Measurements from ENCODE around the gene RNPS1. TPM values are rescaled to one million over a fixed set of nuclear protein-coding genes. Genes with fewer than 3 reads are reported as not detected.

RNPS1 gene
- total and polyA plus RNA-seq, 9 of the 15 experiments (the other 6 are each of a cell fraction or from before 2014, with no cell fraction given): 44.9 to 338 (median 202) TPM

DNA sequence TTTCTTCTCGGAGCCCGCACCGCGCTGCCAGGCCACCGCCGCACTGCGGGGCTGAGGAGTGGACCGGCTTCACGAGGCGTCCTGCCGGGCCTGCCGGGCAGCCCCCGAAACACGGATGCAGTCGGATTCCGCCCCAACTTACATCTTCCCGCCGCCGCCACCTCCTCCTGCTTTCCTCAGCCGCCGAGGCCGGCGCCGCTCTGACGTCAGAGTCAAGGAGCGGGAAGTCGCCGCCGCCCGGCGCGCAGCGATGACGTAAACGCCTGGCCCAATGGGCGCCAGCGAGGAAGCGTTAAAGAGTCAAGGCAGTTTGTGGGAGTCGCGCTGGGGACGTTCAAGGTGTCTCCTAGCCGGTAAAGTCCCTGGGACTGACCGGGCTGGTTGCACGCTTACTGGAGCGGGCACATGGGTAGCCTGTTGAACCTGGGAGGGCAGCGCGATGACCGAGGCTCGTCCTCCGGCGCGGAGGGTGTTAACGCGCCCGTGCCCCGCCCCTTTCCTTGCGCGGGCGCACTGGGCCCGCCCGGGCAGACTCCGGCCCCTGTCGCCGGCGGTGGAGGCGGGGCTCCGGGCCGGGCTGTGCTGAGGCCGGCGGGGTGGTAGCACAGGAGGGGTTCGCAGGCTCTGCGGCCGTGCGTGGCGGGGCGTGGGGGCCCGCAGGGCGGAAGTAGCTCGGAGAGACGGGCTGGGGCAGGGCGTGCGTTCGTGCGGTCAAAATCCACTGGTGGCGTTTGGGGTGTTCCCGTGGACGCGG is at the start of gene RNPS1 (continued):
- TF ChIP-seq XRCC5 (IDR thresholded peaks at IDR 0.05; ENCODE audit: low read depth, low read length): 0 out of 2 replicates have a peak, but pooled peaks have one; percentile 70
- TF ChIP-seq EP300 (IDR thresholded peaks at IDR 0.05; ENCODE audit: low read length): peak; percentile 46; the same call in 1 of the 2 replicates
- peak; percentile 61; the same call in 1 of the 2 replicates for TF ChIP-seq ELF4 (CRISPR knock-in tag; IDR thresholded peaks at IDR 0.05)
- no peak for TF ChIP-seq ZNF75A (CRISPR knock-in tag; IDR thresholded peaks at IDR 0.05)
- no peak; the same call in 1 of the 2 replicates for TF ChIP-seq DPF2 (IDR thresholded peaks at IDR 0.05)
- TF ChIP-seq SMC3 (conservative IDR thresholded peaks at IDR 0.05; ENCODE audit: insufficient read depth, low read depth, low read length): no peak
- TF ChIP-seq, protein P1, sequence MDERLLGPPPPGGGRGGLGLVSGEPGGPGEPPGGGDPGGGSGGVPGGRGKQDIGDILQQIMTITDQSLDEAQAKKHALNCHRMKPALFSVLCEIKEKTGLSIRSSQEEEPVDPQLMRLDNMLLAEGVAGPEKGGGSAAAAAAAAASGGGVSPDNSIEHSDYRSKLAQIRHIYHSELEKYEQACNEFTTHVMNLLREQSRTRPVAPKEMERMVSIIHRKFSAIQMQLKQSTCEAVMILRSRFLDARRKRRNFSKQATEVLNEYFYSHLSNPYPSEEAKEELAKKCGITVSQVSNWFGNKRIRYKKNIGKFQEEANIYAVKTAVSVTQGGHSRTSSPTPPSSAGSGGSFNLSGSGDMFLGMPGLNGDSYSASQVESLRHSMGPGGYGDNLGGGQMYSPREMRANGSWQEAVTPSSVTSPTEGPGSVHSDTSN (CRISPR knock-in tag; IDR thresholded peaks at IDR 0.05; ENCODE audit: low read depth): no peak
- TF ChIP-seq, protein P1 (tag; conservative IDR thresholded peaks at IDR 0.05; ENCODE audit: low read depth): no peak
- no peak for TF ChIP-seq RFX1 (IDR thresholded peaks at IDR 0.05)
- TF ChIP-seq BRCA1 (IDR thresholded peaks at IDR 0.05): no peak
- no peak for TF ChIP-seq BRCA1 (CRISPR knock-in tag; IDR thresholded peaks at IDR 0.05)
- no peak for TF ChIP-seq ZNF436 (CRISPR knock-in tag; IDR thresholded peaks at IDR 0.05)
- TF ChIP-seq ZNF274 (IDR thresholded peaks at IDR 0.05; ENCODE audit: borderline replicate concordance, low read depth, low read length): no peak
- peak; percentile 18; the same call in 1 of the 2 replicates for TF ChIP-seq TARDBP (IDR thresholded peaks at IDR 0.05)
- TF ChIP-seq PCBP1 (IDR thresholded peaks at IDR 0.05; ENCODE audit: low read depth, low read length, poor library complexity, severe bottlenecking): peak; percentile 18
- no peak for TF ChIP-seq YBX1 (IDR thresholded peaks at IDR 0.05)
- no peak for TF ChIP-seq PURB (CRISPR knock-in tag; IDR thresholded peaks at IDR 0.05; ENCODE audit: low read depth)
- no peak for TF ChIP-seq TCF7L2 (IDR thresholded peaks at IDR 0.05; ENCODE audit: low read depth, low read length)
- TF ChIP-seq, protein P2, sequence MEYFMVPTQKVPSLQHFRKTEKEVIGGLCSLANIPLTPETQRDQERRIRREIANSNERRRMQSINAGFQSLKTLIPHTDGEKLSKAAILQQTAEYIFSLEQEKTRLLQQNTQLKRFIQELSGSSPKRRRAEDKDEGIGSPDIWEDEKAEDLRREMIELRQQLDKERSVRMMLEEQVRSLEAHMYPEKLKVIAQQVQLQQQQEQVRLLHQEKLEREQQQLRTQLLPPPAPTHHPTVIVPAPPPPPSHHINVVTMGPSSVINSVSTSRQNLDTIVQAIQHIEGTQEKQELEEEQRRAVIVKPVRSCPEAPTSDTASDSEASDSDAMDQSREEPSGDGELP (CRISPR knock-in tag; IDR thresholded peaks at IDR 0.05; ENCODE audit: borderline replicate concordance): peak; percentile 88; the same call in 1 of the 2 replicates
- 0 out of 2 replicates have a peak, but pooled peaks have one; percentile 6 for TF ChIP-seq ZNF583 (CRISPR knock-in tag; IDR thresholded peaks at IDR 0.05)
- TF ChIP-seq ZNF124 (CRISPR knock-in tag; IDR thresholded peaks at IDR 0.05): no peak
- TF ChIP-seq, protein P3, sequence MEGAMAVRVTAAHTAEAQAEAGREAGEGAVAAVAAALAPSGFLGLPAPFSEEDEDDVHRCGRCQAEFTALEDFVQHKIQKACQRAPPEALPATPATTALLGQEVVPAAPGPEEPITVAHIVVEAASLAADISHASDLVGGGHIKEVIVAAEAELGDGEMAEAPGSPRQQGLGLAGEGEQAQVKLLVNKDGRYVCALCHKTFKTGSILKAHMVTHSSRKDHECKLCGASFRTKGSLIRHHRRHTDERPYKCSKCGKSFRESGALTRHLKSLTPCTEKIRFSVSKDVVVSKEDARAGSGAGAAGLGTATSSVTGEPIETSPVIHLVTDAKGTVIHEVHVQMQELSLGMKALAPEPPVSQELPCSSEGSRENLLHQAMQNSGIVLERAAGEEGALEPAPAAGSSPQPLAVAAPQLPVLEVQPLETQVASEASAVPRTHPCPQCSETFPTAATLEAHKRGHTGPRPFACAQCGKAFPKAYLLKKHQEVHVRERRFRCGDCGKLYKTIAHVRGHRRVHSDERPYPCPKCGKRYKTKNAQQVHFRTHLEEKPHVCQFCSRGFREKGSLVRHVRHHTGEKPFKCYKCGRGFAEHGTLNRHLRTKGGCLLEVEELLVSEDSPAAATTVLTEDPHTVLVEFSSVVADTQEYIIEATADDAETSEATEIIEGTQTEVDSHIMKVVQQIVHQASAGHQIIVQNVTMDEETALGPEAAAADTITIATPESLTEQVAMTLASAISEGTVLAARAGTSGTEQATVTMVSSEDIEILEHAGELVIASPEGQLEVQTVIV (CRISPR knock-in tag; IDR thresholded peaks at IDR 0.05; ENCODE audit: borderline replicate concordance): no peak
- TF ChIP-seq SP1 (CRISPR knock-in tag; IDR thresholded peaks at IDR 0.05): peak; percentile 97
- TF ChIP-seq KDM5B (IDR thresholded peaks at IDR 0.05; ENCODE audit: insufficient replicate concordance, low read depth, low read length): peak; percentile 91
- no peak; the same call in 1 of the 2 replicates for TF ChIP-seq KAT7 (CRISPR knock-in tag; IDR thresholded peaks at IDR 0.05; ENCODE audit: borderline replicate concordance)

Measured in K562 (cell line).